GM12872 (cell line): ENCODE measurements around the gene PIM2.

Experiments
- CTCF ChIP-seq: IDR thresholded peaks from 3 replicates; pipeline ENCODE4 v1.5.1; 2011; ENCODE audit warnings: low read depth, mild to moderate bottlenecking, low read length, moderate library complexity; ENCODE audit not compliant: insufficient read depth

PIM2 gene

GRCh38 chrX:48939524-48940228 lies 20.9 kb upstream of the PIM2 start:
- TF ChIP-seq CTCF, result no peak

GRCh38 chrX:48938721-48939425 lies 20.0 kb upstream of the PIM2 start:
- TF ChIP-seq CTCF, result no peak

GRCh38 chrX:48937054-48937907 lies 18.5 kb upstream of the PIM2 start:
- TF ChIP-seq CTCF, result peak; percentile 54

GRCh38 chrX:48936429-48937053 lies 17.7 kb upstream of the PIM2 start:
- no peak for TF ChIP-seq CTCF

- no peak for TF ChIP-seq CTCF
Measured at GRCh38 chrX:48935301-48935670, 16.5 kb upstream of the PIM2 start.

GRCh38 chrX:48934581-48935300 lies 15.9 kb upstream of the PIM2 start:
- no peak for TF ChIP-seq CTCF
